ENCODE data around the gene FIBCD1.

Gene FIBCD1

DNA sequence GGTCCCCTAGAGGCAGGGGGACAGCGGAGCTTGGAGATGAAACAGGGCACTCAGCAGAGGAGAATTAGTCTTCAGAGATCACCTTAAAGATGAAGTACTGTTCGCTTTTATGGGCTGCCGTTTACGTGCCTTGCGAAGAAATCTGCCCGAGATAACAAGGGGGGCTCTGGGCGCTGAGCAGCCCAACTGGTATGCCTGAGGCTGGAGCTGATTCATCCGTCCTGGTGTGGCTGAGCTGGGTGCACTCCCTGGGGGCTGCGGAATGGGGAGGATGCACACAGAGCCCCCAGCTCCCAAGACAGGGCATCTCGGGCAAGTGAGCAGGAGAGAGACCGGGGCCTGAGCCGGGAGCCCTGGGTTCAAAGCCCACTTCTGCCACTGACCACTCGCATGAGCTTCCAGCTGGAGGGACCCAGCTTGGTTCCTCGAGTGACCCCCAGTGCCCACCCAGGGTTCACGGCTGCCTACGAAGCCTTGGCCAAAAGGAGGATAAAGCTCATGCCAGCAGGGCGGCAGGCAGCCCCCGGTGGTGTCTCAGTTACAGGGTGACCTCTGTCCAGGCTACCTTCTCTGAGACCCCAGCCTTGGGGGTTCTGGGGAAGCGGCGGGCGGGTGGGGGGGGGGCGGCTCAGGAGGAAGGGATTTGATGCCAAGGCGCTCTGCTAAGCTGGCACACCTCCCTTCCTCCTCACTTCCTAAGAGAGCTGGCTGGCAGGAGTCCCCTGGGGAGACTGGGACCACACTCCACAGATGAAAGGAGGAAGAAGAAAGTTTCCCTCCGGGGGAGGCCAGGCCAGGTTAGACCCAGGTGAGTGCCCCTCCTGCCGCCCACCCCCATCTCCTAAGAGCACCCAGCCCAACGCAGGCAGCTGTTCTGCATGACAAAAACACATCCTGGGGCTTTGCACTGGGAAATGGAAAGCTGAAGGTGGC, 5.7 kb downstream of the FIBCD1 start:
- H3K27ac ChIP-seq (ENCODE audit: low read depth, low read length, poor library complexity, severe bottlenecking): no peak overlapping the region
- peaks cover 8% of the 10 kb centered on the region; the same call in 1 of the 2 replicates for H3K27me3 ChIP-seq (ENCODE audit: insufficient read depth, low read length)
- H3K9ac ChIP-seq (ENCODE audit: low read length): no peak overlapping the region
- H3K36me3 ChIP-seq (ENCODE audit: insufficient read depth, low read length): no peaks in the 10 kb centered on the region
- H3K4me3 ChIP-seq (ENCODE audit: low read depth, low read length, poor library complexity, severe bottlenecking): no peak overlapping the region
- TF ChIP-seq EZH2 (IDR thresholded peaks at IDR 0.05; ENCODE audit: borderline replicate concordance, low read length) (no peak), CTCF (IDR thresholded peaks at IDR 0.05; ENCODE audit: low read length) (no peak)
- no peaks in the 10 kb centered on the region for H3K9me3 ChIP-seq (ENCODE audit: low read length)
- H3K79me2 ChIP-seq (ENCODE audit: insufficient read depth, low read length): no peaks in the 10 kb centered on the region
- no peak overlapping the region for H2AFZ ChIP-seq (ENCODE audit: low read length)
- no peaks in the 10 kb centered on the region for H4K20me1 ChIP-seq (ENCODE audit: insufficient read depth, low read length)
- no peaks in the 10 kb centered on the region for H3K9me2 ChIP-seq (ENCODE audit: low read depth, low read length)
- no peaks in the 10 kb centered on the region for H3K4me1 ChIP-seq (ENCODE audit: insufficient read depth, low read length, severe bottlenecking)
- no peaks in the 10 kb centered on the region for H3F3A ChIP-seq (ENCODE audit: insufficient read depth, low read length)
- no peak overlapping the region for H3K4me2 ChIP-seq (ENCODE audit: low read length)

DNA sequence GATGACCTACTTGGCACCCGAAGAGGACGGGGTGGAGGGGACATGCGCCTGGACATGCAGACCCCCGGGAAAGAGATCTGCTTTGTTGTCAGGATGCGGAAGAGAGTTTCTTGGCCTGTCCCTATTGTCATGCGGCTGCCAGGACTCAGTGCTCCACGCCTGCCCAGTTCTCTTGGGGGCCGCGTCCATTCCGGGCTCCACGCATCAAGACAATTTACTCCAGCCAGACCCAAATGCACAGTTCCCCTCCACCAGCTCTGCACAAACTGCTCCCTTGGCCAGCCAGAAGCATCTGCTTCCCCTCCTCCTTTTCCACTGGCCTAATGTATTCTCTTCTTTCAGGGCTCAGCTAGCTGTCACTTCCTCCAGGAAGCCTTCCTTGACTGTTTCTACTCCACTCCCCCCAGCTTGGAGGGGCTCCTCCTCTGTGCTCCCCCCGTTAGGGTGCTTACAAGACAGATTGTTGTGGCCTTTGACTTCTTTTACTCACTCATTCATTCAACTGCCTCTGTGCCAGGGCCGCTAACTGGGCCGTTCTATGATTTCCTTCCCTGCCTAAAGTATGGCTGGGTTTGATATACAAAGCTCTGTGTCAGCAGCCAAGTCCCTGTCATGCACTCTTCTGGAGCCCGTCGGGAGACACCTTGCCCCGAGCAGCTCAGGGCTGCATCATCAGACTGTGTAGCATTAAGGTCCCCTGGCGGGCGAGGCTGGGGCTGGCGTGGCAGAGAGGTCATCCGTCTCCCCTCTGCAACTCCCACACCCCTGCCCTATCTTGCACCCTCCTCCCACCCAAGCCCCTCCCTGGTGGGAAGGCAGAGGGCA, 6.6 kb downstream of the FIBCD1 start:
- Histone ChIP-seq H4K20me1 (ENCODE audit: insufficient read depth, low read length) (no peaks in the 10 kb centered on the region), H3K4me3 (ENCODE audit: low read depth, low read length, poor library complexity, severe bottlenecking) (no peak overlapping the region), H3F3A (ENCODE audit: insufficient read depth, low read length) (no peaks in the 10 kb centered on the region), H3K27me3 (ENCODE audit: insufficient read depth, low read length) (peaks cover 13% of the 10 kb centered on the region; the same call in 1 of the 2 replicates), H3K36me3 (ENCODE audit: insufficient read depth, low read length) (no peaks in the 10 kb centered on the region), H3K27ac (ENCODE audit: low read depth, low read length, poor library complexity, severe bottlenecking) (no peak overlapping the region), H3K9me3 (ENCODE audit: low read length) (no peaks in the 10 kb centered on the region), H3K9ac (ENCODE audit: low read length) (no peak overlapping the region), H3K79me2 (ENCODE audit: insufficient read depth, low read length) (no peaks in the 10 kb centered on the region), H3K9me2 (ENCODE audit: low read depth, low read length) (no peaks in the 10 kb centered on the region), H2AFZ (ENCODE audit: low read length) (no peak overlapping the region), H3K4me1 (ENCODE audit: insufficient read depth, low read length, severe bottlenecking) (no peaks in the 10 kb centered on the region), H3K4me2 (ENCODE audit: low read length) (no peak overlapping the region)
- TF ChIP-seq EZH2 (IDR thresholded peaks at IDR 0.05; ENCODE audit: borderline replicate concordance, low read length) (no peak), CTCF (IDR thresholded peaks at IDR 0.05; ENCODE audit: low read length) (no peak)

DNA sequence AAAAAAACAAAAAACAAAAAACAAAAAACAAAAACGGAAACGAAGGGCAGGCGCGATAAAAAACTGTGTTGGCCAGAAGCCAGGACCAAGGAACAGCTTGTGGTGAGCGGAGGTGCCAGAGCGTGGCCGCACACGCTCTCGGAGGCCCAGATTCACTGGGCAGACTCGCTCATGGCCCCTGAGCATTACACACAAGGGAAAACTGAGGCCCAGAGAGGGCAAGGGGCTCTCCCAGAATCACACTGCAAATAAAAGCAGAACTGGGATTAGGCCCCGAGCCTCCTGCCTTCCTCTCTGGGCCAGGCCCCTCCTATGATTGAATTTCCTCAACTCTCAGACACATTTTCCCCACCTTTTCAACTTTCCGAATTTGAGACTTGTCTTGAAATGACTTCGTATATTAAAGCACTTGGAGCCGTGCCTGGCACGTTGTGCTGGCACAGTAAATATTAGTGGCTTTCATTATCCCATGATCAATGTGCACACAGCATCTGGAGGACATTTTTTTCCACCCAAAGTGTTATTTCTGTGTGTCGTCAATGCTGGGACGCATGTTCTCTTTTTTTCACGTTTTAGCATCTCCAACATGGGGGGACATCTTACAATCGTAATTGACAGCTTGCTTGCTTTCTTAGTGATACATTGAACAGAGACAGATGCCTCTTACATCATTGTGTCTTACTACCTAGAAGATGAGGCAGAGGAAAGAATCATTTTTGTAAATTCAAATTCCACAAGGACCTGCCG, 7.4 kb downstream of the FIBCD1 start:
- H3K27ac ChIP-seq (ENCODE audit: low read depth, low read length, poor library complexity, severe bottlenecking): no peak overlapping the region
- H2AFZ ChIP-seq (ENCODE audit: low read length): no peak overlapping the region
- no peak overlapping the region for H3K4me3 ChIP-seq (ENCODE audit: low read depth, low read length, poor library complexity, severe bottlenecking)
- no peak for TF ChIP-seq CTCF (IDR thresholded peaks at IDR 0.05; ENCODE audit: low read length)
- TF ChIP-seq EZH2 (IDR thresholded peaks at IDR 0.05; ENCODE audit: borderline replicate concordance, low read length): no peak
- no peaks in the 10 kb centered on the region for H4K20me1 ChIP-seq (ENCODE audit: insufficient read depth, low read length)
- no peak overlapping the region for H3K9ac ChIP-seq (ENCODE audit: low read length)
- no peaks in the 10 kb centered on the region for H3F3A ChIP-seq (ENCODE audit: insufficient read depth, low read length)
- H3K79me2 ChIP-seq (ENCODE audit: insufficient read depth, low read length): no peaks in the 10 kb centered on the region
- no peaks in the 10 kb centered on the region for H3K9me3 ChIP-seq (ENCODE audit: low read length)
- no peak overlapping the region for H3K4me2 ChIP-seq (ENCODE audit: low read length)
- H3K4me1 ChIP-seq (ENCODE audit: insufficient read depth, low read length, severe bottlenecking): no peaks in the 10 kb centered on the region
- no peaks in the 10 kb centered on the region for H3K36me3 ChIP-seq (ENCODE audit: insufficient read depth, low read length)
- H3K27me3 ChIP-seq (ENCODE audit: insufficient read depth, low read length): peaks cover 13% of the 10 kb centered on the region; the same call in 1 of the 2 replicates
- no peaks in the 10 kb centered on the region for H3K9me2 ChIP-seq (ENCODE audit: low read depth, low read length)
